Spleen (tissue), 11 donors: ENCODE results near the gene C2CD2. TPM values are rescaled to one million over a fixed set of nuclear protein-coding genes. Genes with fewer than 3 reads are reported as not detected.

Experiments used
- DNase-seq: peaks from one replicate; pipeline ENCODE4 v3.0.0-alpha.2; 2020
- H3K27ac ChIP-seq, 8 donors: fragments of 200-600 bp; sonication (generic) in 7 of 8; 1 replicate in 4 of 8; 2 replicates in 4 of 8; pipeline versions ENCODE4 v1.5.0 to v1.8.0; 2016 to 2021; ENCODE audit warnings: inconsistent platforms in 4 of 8, mild to moderate bottlenecking in 4 of 8, moderate library complexity in 1 of 8
- H3K27me3 ChIP-seq, 7 donors: fragments of 200-600 bp; sonication (generic) in 6 of 7; replicated peaks in 1 of 7; 1 replicate in 4 of 7; 2 replicates in 3 of 7; pipeline versions ENCODE4 v1.5.0 to v1.8.0; 2016 to 2021; ENCODE audit warnings: inconsistent platforms in 3 of 7, mild to moderate bottlenecking in 1 of 7
- H3K36me3 ChIP-seq, 6 donors: fragments of 200-600 bp; sonication (generic) in 5 of 6; 1 replicate in 4 of 6; 2 replicates in 2 of 6; pipeline versions ENCODE4 v1.5.0 to v1.8.0; 2016 to 2021; ENCODE audit warnings: inconsistent platforms in 2 of 6
- H3K4me1 ChIP-seq, 6 donors: fragments of 200-600 bp; sonication (generic) in 5 of 6; 1 replicate in 3 of 6; 2 replicates in 3 of 6; pipeline versions ENCODE4 v1.5.0 to v1.8.0; 2016 to 2021; ENCODE audit warnings: inconsistent platforms in 3 of 6
- H3K4me3 ChIP-seq, 8 donors: fragments of 200-600 bp; sonication (generic) in 7 of 8; 1 replicate in 4 of 8; 2 replicates in 4 of 8; pipeline versions ENCODE4 v1.5.0 to v1.8.0; 2016 to 2021; ENCODE audit warnings: inconsistent platforms in 4 of 8, mild to moderate bottlenecking in 4 of 8, moderate library complexity in 2 of 8
- H3K9me3 ChIP-seq, 8 donors: fragments of 200-600 bp; sonication (generic) in 7 of 8; 1 replicate in 4 of 8; 2 replicates in 4 of 8; pipeline versions ENCODE4 v1.5.0 to v1.8.0; 2016 to 2021; ENCODE audit warnings: inconsistent platforms in 4 of 8
- CTCF ChIP-seq, 11 experiments: fragments of 200-600 bp in 7 of 11; fragments of 450-650 bp in 4 of 11; sonication (generic) in 4 of 11; IDR thresholded peaks in 8 of 11; conservative IDR thresholded peaks in 3 of 11; 1 replicate in 7 of 11; 2 replicates in 4 of 11; pipeline versions ENCODE4 v1.4.0 to v1.8.0; 2016 to 2021; ENCODE audit warnings: antibody characterized with exemption in 11 of 11, inconsistent platforms in 4 of 11, mild to moderate bottlenecking in 1 of 11
- POLR2A ChIP-seq, 3 donors: fragments of 450-650 bp; IDR thresholded peaks; one replicate each; pipeline ENCODE4 v1.5.1; 2017; ENCODE audit warnings: antibody characterized with exemption in 3 of 3, mild to moderate bottlenecking in 1 of 3
- POLR2AphosphoS5 ChIP-seq, 3 donors: sonication (generic); formaldehyde crosslinking; IDR thresholded peaks; one replicate each; pipeline ENCODE4 v1.5.1; 2017; ENCODE audit warnings: antibody characterized with exemption in 3 of 3
- WGBS, 5 donors: extraction: QIAGEN DNeasy Blood & Tissue Kit in 3 of 5; methylation state at CpG; one replicate each; pipeline versions ENCODE4 v1.1.5 to v1.1.7; 2013 to 2018; 5-methylcytosine and 5-hydroxymethylcytosine counted together
- intact Hi-C: fragments of 100-400 bp; cut with DNase I; formaldehyde crosslinking; loops from one replicate; pipeline ENCODE4 v1.15.0; 2023; ENCODE audit warnings: low total_unique reads
- polyA plus RNA-seq, 3 donors: library from polyadenylated mRNA; stranded (reverse); fragments of 200-250 nt; gene quantifications; one replicate each; pipeline ENCODE4 v1.2.1, GENCODE V29; 2013
- total RNA-seq, 7 donors: library from RNA; depleted of rRNA in 3 of 7; stranded (reverse); fragments of >200 nt in 3 of 7; fragmentation: NEBNext Ultra II Directional in 4 of 7; extraction: Animal tissue kit (Norgen Biotek cat#: 25700) in 4 of 7; gene quantifications; one replicate each; pipeline versions ENCODE4 v1.1.0 to v1.2.1, GENCODE V29; 2016 to 2021
- donor health status: healthy with polysubstance abuse.
- donor health status: DM: no; HTN: no; CAD: no; lungs with moderate emphysema.
- donor health status: DM: no; HTN: no; CAD: no.
- donor health status: Bipolar disorder and iron deficiency.
- donor health status: healthy.
- donor health status: DM: no; HTN: no; CAD: no.
- donor health status: DM: yes; HTN: yes; CAD: no.

C2CD2 gene
- total and polyA plus RNA-seq, 10 donors, result 12.9 to 163 (median 98.9) TPM

- peaks cover 0 to 12% (median 6%) of the 10 kb centered on the region in 6 donors for H3K4me1 ChIP-seq
- DNase-seq, result peak; percentile 28
- peaks cover 0 to 17% (median 0%) of the 10 kb centered on the region in 7 donors for H3K27me3 ChIP-seq
- H3K9me3 ChIP-seq, result no peaks in the 10 kb centered on the region
- no peak overlapping the region for H3K4me3 ChIP-seq
- TF ChIP-seq POLR2A (IDR thresholded peaks at IDR 0.05) (no peak), CTCF (IDR thresholded peaks at IDR 0.05 in 8 of 11, conservative IDR thresholded peaks at IDR 0.05 in 3 of 11) (no peak), POLR2AphosphoS5 (IDR thresholded peaks at IDR 0.05) (no peak)
- H3K27ac ChIP-seq, result no peak overlapping the region
- intact Hi-C loops, result no loop called here
- H3K36me3 ChIP-seq, result no peaks in the 10 kb centered on the region
- 89 to 94% (median 92%) methylated on average over 10 of the region's 10 CpGs for WGBS, 5 donors
Measured at GRCh38 chr21:41965461-41966013, 11.7 kb upstream of the C2CD2 start.

DNA sequence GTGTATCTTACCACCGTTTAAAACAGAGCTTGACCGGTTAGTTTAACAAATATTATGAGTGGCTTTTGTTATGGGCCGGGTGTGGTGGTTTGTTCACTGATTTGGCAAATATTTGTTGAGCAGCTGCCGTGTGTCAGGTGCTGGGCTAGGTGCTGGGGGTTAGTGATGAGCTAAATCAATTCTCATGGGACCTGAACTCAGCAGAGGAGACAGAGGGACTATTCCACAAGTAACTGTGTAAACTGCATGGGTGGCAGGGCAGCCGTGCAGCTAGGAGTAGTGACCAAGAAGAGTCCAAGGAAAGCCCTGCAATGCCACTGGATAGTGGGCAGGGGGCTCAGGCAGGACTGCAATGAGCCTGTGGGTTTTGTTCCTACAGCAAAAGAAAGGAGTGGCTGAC is 11.2 kb upstream of the C2CD2 start:
- intact Hi-C loops, result no loop called here
- DNase-seq, result peak; percentile 40
- 63 to 85% (median 75%) methylated on average over 5 of the region's 5 CpGs for WGBS, 5 donors

GRCh38 chr21:41964171-41964570 is 10.4 kb upstream of the C2CD2 start:
- H3K27me3 ChIP-seq, result peaks cover 0 to 17% (median 0%) of the 10 kb centered on the region in 7 donors
- intact Hi-C loops, result no loop called here
- H3K9me3 ChIP-seq, result no peaks in the 10 kb centered on the region
- H3K27ac ChIP-seq, result no peak overlapping the region
- no peak overlapping the region for H3K4me3 ChIP-seq
- WGBS, 5 donors, result 86 to 95% (median 89%) methylated on average over 8 of the region's 8 CpGs
- TF ChIP-seq POLR2A (IDR thresholded peaks at IDR 0.05) (no peak), CTCF (IDR thresholded peaks at IDR 0.05 in 8 of 11, conservative IDR thresholded peaks at IDR 0.05 in 3 of 11) (no peak), POLR2AphosphoS5 (IDR thresholded peaks at IDR 0.05) (no peak)
- peaks cover 0 to 11% (median 6%) of the 10 kb centered on the region in 6 donors for H3K4me1 ChIP-seq
- H3K36me3 ChIP-seq, result no peaks in the 10 kb centered on the region
- peak; percentile 39 for DNase-seq

More for the DNA sequence above, 11.2 kb upstream of the C2CD2 start:
- Histone ChIP-seq H3K4me3 (no peak overlapping the region), H3K9me3 (no peaks in the 10 kb centered on the region), H3K27ac (no peak overlapping the region), H3K4me1 (peaks cover 0 to 11% (median 6%) of the 10 kb centered on the region in 6 donors), H3K36me3 (no peaks in the 10 kb centered on the region), H3K27me3 (peaks cover 0 to 17% (median 0%) of the 10 kb centered on the region in 7 donors)
- no peak for TF ChIP-seq POLR2A (IDR thresholded peaks at IDR 0.05)
- TF ChIP-seq POLR2AphosphoS5 (IDR thresholded peaks at IDR 0.05), result no peak
- TF ChIP-seq CTCF (IDR thresholded peaks at IDR 0.05 in 8 of 11, conservative IDR thresholded peaks at IDR 0.05 in 3 of 11), result no peak

GRCh38 chr21:41962425-41962966 is 8.7 kb upstream of the C2CD2 start:
- H3K27me3 ChIP-seq, result peaks cover 0 to 24% (median 0%) of the 10 kb centered on the region in 7 donors
- no peak overlapping the region for H3K27ac ChIP-seq
- peaks cover 0 to 25% (median 14%) of the 10 kb centered on the region in 6 donors for H3K4me1 ChIP-seq
- TF ChIP-seq POLR2AphosphoS5 (IDR thresholded peaks at IDR 0.05), result no peak
- no peak for TF ChIP-seq POLR2A (IDR thresholded peaks at IDR 0.05)
- TF ChIP-seq CTCF (IDR thresholded peaks at IDR 0.05 in 8 of 11, conservative IDR thresholded peaks at IDR 0.05 in 3 of 11), result no peak
- no peaks in the 10 kb centered on the region for H3K9me3 ChIP-seq
- no peak for DNase-seq
- H3K36me3 ChIP-seq, result no peaks in the 10 kb centered on the region
- WGBS, 5 donors, result 84 to 93% (median 89%) methylated on average over 11 of the region's 11 CpGs
- intact Hi-C loops, result no loop called here
- H3K4me3 ChIP-seq, result no peak overlapping the region
